B cell (primary cell): ENCODE results near the gene SPTBN2. TPM values are rescaled to one million over a fixed set of nuclear protein-coding genes. Genes with fewer than 3 reads are reported as not detected.

Experiments used
- ATAC-seq: fragments of 200-7000 bp; cut with Tn5 transposase; one replicate; pipeline ENCODE4 v1.10.0; 2021; ENCODE audit warnings: low read depth, mild to moderate bottlenecking, moderate number of reproducible peaks, moderate library complexity
- CTCF ChIA-PET: fragments of 350-600 bp; sonication (Branson Sonifier 250); formaldehyde crosslinking; loops from one replicate; lab custom pipeline; 2021; ENCODE audit warnings: antibody characterized with exemption, inconsistent platforms; lab: Charles Lee
- POLR2A ChIA-PET: fragments of 350-600 bp; sonication (Branson Sonifier 250); formaldehyde crosslinking; loops from one replicate; lab custom pipeline; 2021; ENCODE audit warnings: antibody characterized with exemption; lab: Charles Lee
- DNase-seq: peaks from one replicate; pipeline ENCODE4 v3.0.0; 2013
- H2AFZ ChIP-seq: 2 replicates; pipeline ENCODE4 v1.6.1; 2012; ENCODE audit warnings: mild to moderate bottlenecking, low read depth, low read length; ENCODE audit not compliant: insufficient read depth, poor library complexity, severe bottlenecking
- H3K27ac ChIP-seq, 2 donors: 1 replicate in 1 of 2; 2 replicates in 1 of 2; pipeline ENCODE4 v1.5.1; 2012 to 2013; ENCODE audit warnings: low read length in 2 of 2, mild to moderate bottlenecking in 2 of 2, moderate library complexity in 1 of 2
- H3K27me3 ChIP-seq, 4 experiments: fragments of 200-600 bp in 1 of 4; sonication (generic) in 1 of 4; replicated peaks in 1 of 4; 1 replicate in 2 of 4; 2 replicates in 2 of 4; pipeline versions ENCODE4 v1.6.1 to v1.7.0; 2013 to 2016; ENCODE audit warnings: low read length in 3 of 4, mild to moderate bottlenecking in 2 of 4, mixed read lengths in 1 of 4, moderate library complexity in 1 of 4; ENCODE audit not compliant: insufficient read depth in 4 of 4, control insufficient read depth in 3 of 4; ENCODE audit errors: control extremely low read depth in 1 of 4
- H3K36me3 ChIP-seq, 2 experiments: replicated peaks in 1 of 2; 1 replicate in 1 of 2; 2 replicates in 1 of 2; pipeline versions ENCODE4 v1.6.1 to v1.7.1; 2013; ENCODE audit warnings: low read length in 1 of 2; ENCODE audit not compliant: insufficient read depth in 2 of 2, control insufficient read depth in 1 of 2; ENCODE audit errors: control extremely low read depth in 1 of 2, extremely low read depth in 1 of 2
- H3K4me1 ChIP-seq, 2 donors: fragments of 200-600 bp in 1 of 2; sonication (generic) in 1 of 2; 1 replicate in 1 of 2; 2 replicates in 1 of 2; pipeline versions ENCODE4 v1.5.1 to v1.6.1; 2013 to 2017; ENCODE audit warnings: low read length in 2 of 2; ENCODE audit not compliant: control insufficient read depth in 2 of 2, insufficient read depth in 2 of 2
- H3K4me2 ChIP-seq: replicated peaks from 2 replicates; pipeline ENCODE3; 2012; ENCODE audit warnings: mild to moderate bottlenecking, low read depth, low read length; ENCODE audit not compliant: poor library complexity, severe bottlenecking
- H3K4me3 ChIP-seq, 5 experiments: fragments of 200-600 bp in 1 of 5; sonication (generic) in 1 of 5; 1 replicate in 3 of 5; 2 replicates in 2 of 5; pipeline versions ENCODE4 v1.5.1 to v1.7.0; 2011 to 2016; ENCODE audit warnings: low read length in 4 of 5, mild to moderate bottlenecking in 4 of 5, low read depth in 2 of 5, control low read depth in 1 of 5, moderate library complexity in 1 of 5; ENCODE audit not compliant: insufficient read depth in 1 of 5; ENCODE audit errors: control extremely low read depth in 1 of 5, extremely low read depth in 1 of 5
- H3K79me2 ChIP-seq: fragments of 200-600 bp; sonication (generic); one replicate; pipeline ENCODE4 v1.6.0; 2016; ENCODE audit warnings: low read length; ENCODE audit not compliant: control insufficient read depth, insufficient read depth
- H3K9ac ChIP-seq: fragments of 200-600 bp; sonication (generic); 2 replicates; pipeline ENCODE4 v1.6.1; 2017; ENCODE audit warnings: mild to moderate bottlenecking, low read length, moderate library complexity
- H3K9me3 ChIP-seq, 3 donors: one replicate each; pipeline versions ENCODE4 v1.6.1 to v1.7.1; 2013; ENCODE audit warnings: low read length in 2 of 3; ENCODE audit not compliant: control insufficient read depth in 2 of 3, insufficient read depth in 1 of 3; ENCODE audit errors: control extremely low read depth in 1 of 3
- H4K20me1 ChIP-seq: 2 replicates; pipeline ENCODE4 v1.6.0; 2012; ENCODE audit warnings: mild to moderate bottlenecking, low read length; ENCODE audit not compliant: insufficient read depth, control insufficient read depth, poor library complexity, severe bottlenecking
- H3K27ac Mint-ChIP-seq: one replicate; pipeline ENCODE4 v1.8.0; 2021; ENCODE audit warnings: mixed read lengths
- H3K27me3 Mint-ChIP-seq: one replicate; pipeline ENCODE4 v1.8.0; 2021; ENCODE audit warnings: mixed read lengths
- H3K4me1 Mint-ChIP-seq: one replicate; pipeline ENCODE4 v1.8.0; 2021; ENCODE audit warnings: mixed read lengths
- H3K4me3 Mint-ChIP-seq: one replicate; pipeline ENCODE4 v1.8.0; 2021; ENCODE audit warnings: mixed read lengths
- H3K9me3 Mint-ChIP-seq: one replicate; pipeline ENCODE4 v1.8.0; 2022; ENCODE audit warnings: mixed read lengths; ENCODE audit not compliant: insufficient read depth
- EZH2 ChIP-seq: IDR thresholded peaks from 2 replicates; pipeline ENCODE4 v1.6.1; 2012; ENCODE audit warnings: borderline replicate concordance, low read depth, mild to moderate bottlenecking, moderate library complexity, low read length; ENCODE audit not compliant: insufficient read depth, poor library complexity, severe bottlenecking
- WGBS: methylation state at CpG from one replicate; pipeline ENCODE4 v1.1.5; 2013; ENCODE audit warnings: missing lambda C conversion rate; ENCODE audit not compliant: insufficient coverage; 5-methylcytosine and 5-hydroxymethylcytosine counted together
- intact Hi-C: fragments of 100-400 bp; cut with micrococcal nuclease; formaldehyde crosslinking; loops from one replicate; pipeline ENCODE4 v1.10.0; 2022
- polyA plus RNA-seq: library from polyadenylated mRNA; depleted of rRNA; stranded (reverse); fragments of >200 nt; gene quantifications from 2 replicates; pipeline ENCODE4 v1.2.3, GENCODE V29; 2012
- total RNA-seq, 2 donors: library from RNA; stranded (reverse); fragments of 120-200 nt in 1 of 2; gene quantifications; 1 replicate in 1 of 2; 2 replicates in 1 of 2; pipeline versions ENCODE4 v1.2.3 to v1.2.4, GENCODE V29; 2013 to 2022
- TF ChIP-seq, protein P1 (sequence below): fragments of 200-600 bp; IDR thresholded peaks from one replicate; pipeline ENCODE4 v1.8.0; 2022; ENCODE audit warnings: antibody characterized with exemption, mild to moderate bottlenecking

Gene SPTBN2
- total and polyA plus RNA-seq, 2 donors (not counting 1 experiment from before 2014, with no cell fraction given): 0.67 to 1.2 TPM

GRCh38 chr11:66638177-66639065, 90.6 kb downstream of the SPTBN2 start, which contains the start of gene RBM4:
Gene RBM4, plus strand, starts transcription at chr11:66638703. Its CDS starts 1,009 bp downstream, at chr11:66639712.
- H3K79me2 ChIP-seq: peaks cover 98% of the 10 kb centered on the region
- peak within 1 kb of the TSS; percentile 89 for H3K4me2 ChIP-seq
- H3K4me3 Mint-ChIP-seq: peak within 1 kb of the TSS; percentile 99
- ChIA-PET POLR2A (interaction anchor here (0.6 to 3.4 kb wide), 25 partner anchors 10 to 1859 kb away, joined by 3 to 53 read pairs (median 5); partner anchors contain the start of genes CCDC87, CCS, DPP3 and PELI3), CTCF (interaction anchor here (0.6 to 5.5 kb wide), 19 partner anchors 14 to 200 kb away, joined by 3 to 54 read pairs (median 4); partner anchors contain the start of genes CCDC87, CCS, DPP3 and MRPL11)
- H4K20me1 ChIP-seq: peaks cover 69% of the 10 kb centered on the region
- ATAC-seq (peak; percentile 92), DNase-seq (peak; percentile 99)
- no peaks in the 10 kb centered on the region for H3K9me3 ChIP-seq
- TF ChIP-seq, protein P1, sequence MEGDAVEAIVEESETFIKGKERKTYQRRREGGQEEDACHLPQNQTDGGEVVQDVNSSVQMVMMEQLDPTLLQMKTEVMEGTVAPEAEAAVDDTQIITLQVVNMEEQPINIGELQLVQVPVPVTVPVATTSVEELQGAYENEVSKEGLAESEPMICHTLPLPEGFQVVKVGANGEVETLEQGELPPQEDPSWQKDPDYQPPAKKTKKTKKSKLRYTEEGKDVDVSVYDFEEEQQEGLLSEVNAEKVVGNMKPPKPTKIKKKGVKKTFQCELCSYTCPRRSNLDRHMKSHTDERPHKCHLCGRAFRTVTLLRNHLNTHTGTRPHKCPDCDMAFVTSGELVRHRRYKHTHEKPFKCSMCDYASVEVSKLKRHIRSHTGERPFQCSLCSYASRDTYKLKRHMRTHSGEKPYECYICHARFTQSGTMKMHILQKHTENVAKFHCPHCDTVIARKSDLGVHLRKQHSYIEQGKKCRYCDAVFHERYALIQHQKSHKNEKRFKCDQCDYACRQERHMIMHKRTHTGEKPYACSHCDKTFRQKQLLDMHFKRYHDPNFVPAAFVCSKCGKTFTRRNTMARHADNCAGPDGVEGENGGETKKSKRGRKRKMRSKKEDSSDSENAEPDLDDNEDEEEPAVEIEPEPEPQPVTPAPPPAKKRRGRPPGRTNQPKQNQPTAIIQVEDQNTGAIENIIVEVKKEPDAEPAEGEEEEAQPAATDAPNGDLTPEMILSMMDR: peak; percentile 10
- no peak for TF ChIP-seq EZH2
- H3K27me3 ChIP-seq: no peaks in the 10 kb centered on the region
- peak within 1 kb of the TSS; percentile 96 for H3K27ac Mint-ChIP-seq
- peak within 1 kb of the TSS; percentile 79 to 95 (median 88) for H3K4me3 ChIP-seq
- H2AFZ ChIP-seq: peak within 1 kb of the TSS; percentile 74
- H3K9me3 Mint-ChIP-seq: no peaks in the 10 kb centered on the region
- no peaks in the 10 kb centered on the region for H3K27me3 Mint-ChIP-seq
- intact Hi-C loops: loop anchor here (1.0 to 2.0 kb wide), 7 partner anchors 22 to 230 kb away; partner anchors contain the start of genes CCDC87, CCS, DPP3 and RBM14
- peak within 1 kb of the TSS; percentile 87 for H3K9ac ChIP-seq
- H3K27ac ChIP-seq: peak within 1 kb of the TSS; percentile 77 to 87
- under 1% methylated on average over 59 of the region's 63 CpGs for WGBS
- H3K36me3 ChIP-seq: peaks cover 4 to 47% of the 10 kb centered on the region in 2 experiments
- peaks cover 63% of the 10 kb centered on the region for H3K4me1 Mint-ChIP-seq
- H3K4me1 ChIP-seq: peaks cover 49 to 54% of the 10 kb centered on the region in 2 donors
